Measurements from ENCODE around the gene TUBA4A. TPM values are rescaled to one million over a fixed set of nuclear protein-coding genes. Genes with fewer than 3 reads are reported as not detected.

The TUBA4A gene
- total and polyA plus RNA-seq, 10 of the 15 experiments (the other 5 are each of a cell fraction or from before 2014, with no cell fraction given), result 58.2 to 325 (median 134) TPM

DNA sequence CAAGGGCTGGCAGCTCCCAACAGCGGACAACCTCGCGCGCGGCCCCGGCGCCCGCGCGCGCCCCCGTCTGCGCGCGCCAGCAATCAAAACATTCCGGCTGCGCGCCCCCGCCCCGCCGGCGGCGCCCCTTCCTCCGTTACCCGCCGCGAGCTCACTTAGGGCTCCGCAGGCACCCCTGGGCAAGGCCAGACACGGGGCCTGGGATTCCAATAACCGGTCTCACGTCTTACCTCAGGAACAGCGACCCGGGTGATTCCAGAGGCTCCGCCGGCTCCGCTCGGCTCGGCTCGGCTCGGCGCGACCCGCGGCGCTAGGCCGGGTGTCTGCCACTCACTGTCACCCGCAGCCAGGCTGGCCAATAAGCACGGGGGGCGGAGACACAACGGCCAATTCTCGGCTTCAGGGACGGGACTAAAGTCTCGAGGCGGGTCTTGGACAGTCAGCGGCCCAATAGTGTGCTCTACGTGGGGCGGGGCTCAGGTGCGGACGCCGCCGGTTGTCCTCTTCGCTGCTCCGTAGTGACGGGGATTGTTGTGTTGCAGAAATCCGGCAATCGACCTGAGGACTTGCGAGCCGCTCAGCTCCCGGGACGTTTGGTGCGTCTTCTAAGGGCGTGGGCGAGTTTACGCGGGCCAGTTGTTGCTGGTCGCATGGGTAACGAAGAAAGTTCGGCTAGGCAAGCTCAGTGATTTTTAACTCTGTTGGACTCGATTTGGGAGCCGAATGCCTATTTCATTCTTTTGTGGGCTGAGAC is 24.2 kb downstream of the TUBA4A start, which contains the start of the genes ANKZF1 and ATG9A (continued):
- 0 out of 2 replicates have a peak, but pooled peaks have one; percentile 48 for TF ChIP-seq GATAD2B (conservative IDR thresholded peaks at IDR 0.05; ENCODE audit: low read depth)
- no peak for TF ChIP-seq ATF2 (IDR thresholded peaks at IDR 0.05; ENCODE audit: low read length)
- TF ChIP-seq BHLHE40 (IDR thresholded peaks at IDR 0.05; ENCODE audit: borderline replicate concordance in 1 of 2, low read depth in 2 of 2, low read length in 1 of 2), result peak in 1 of 2 experiments; percentile 57; a peak in 1 of 4 replicates
- no peak for TF ChIP-seq NFIC (IDR thresholded peaks at IDR 0.05; ENCODE audit: low read depth, low read length)
- no peak for TF ChIP-seq FOXM1 (IDR thresholded peaks at IDR 0.05; ENCODE audit: low read depth, low read length)
- no peak for TF ChIP-seq SPI1 (IDR thresholded peaks at IDR 0.05; ENCODE audit: borderline replicate concordance, insufficient read depth, low read depth, low read length)
- peak; percentile 82 for TF ChIP-seq SKIL (IDR thresholded peaks at IDR 0.05; ENCODE audit: low read depth, poor library complexity, severe bottlenecking)
- TF ChIP-seq NFYA (IDR thresholded peaks at IDR 0.05; ENCODE audit: borderline replicate concordance, low read depth, low read length), result peak; percentile 66
- TF ChIP-seq WRNIP1 (IDR thresholded peaks at IDR 0.05; ENCODE audit: borderline replicate concordance, low read depth, low read length), result no peak
- TF ChIP-seq RAD51 (IDR thresholded peaks at IDR 0.05), result no peak
- TF ChIP-seq SRF (IDR thresholded peaks at IDR 0.05; ENCODE audit: low read depth in 2 of 2, low read length in 2 of 2), result no peak
- TF ChIP-seq, protein P1, sequence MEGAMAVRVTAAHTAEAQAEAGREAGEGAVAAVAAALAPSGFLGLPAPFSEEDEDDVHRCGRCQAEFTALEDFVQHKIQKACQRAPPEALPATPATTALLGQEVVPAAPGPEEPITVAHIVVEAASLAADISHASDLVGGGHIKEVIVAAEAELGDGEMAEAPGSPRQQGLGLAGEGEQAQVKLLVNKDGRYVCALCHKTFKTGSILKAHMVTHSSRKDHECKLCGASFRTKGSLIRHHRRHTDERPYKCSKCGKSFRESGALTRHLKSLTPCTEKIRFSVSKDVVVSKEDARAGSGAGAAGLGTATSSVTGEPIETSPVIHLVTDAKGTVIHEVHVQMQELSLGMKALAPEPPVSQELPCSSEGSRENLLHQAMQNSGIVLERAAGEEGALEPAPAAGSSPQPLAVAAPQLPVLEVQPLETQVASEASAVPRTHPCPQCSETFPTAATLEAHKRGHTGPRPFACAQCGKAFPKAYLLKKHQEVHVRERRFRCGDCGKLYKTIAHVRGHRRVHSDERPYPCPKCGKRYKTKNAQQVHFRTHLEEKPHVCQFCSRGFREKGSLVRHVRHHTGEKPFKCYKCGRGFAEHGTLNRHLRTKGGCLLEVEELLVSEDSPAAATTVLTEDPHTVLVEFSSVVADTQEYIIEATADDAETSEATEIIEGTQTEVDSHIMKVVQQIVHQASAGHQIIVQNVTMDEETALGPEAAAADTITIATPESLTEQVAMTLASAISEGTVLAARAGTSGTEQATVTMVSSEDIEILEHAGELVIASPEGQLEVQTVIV (IDR thresholded peaks at IDR 0.05; ENCODE audit: borderline replicate concordance, partially characterized antibody), result no peak
- peak; percentile 40; the same call in 1 of the 2 replicates for TF ChIP-seq HCFC1 (IDR thresholded peaks at IDR 0.05; ENCODE audit: low read length)
- TF ChIP-seq BCLAF1 (IDR thresholded peaks at IDR 0.05), result no peak
- peak; percentile 51 for TF ChIP-seq KLF5 (IDR thresholded peaks at IDR 0.05; ENCODE audit: partially characterized antibody)

Data from GM12878 (cell line).